HG03135 (cell line): ENCODE measurements around the gene ANO7.
"Not testable (repeated sequence)": the region's sequence is repeated elsewhere in the genome, so short reads cannot be mapped to it uniquely, and the experiment has no call there.

Experiments
- ATAC-seq: cut with Tn5 transposase; IDR thresholded peaks from one replicate; pipeline ENCODE4 v1.9.1; 2021; ENCODE audit warnings: mild to moderate bottlenecking, moderate library complexity; ENCODE audit not compliant: unreplicated experiment

Gene ANO7

DNA sequence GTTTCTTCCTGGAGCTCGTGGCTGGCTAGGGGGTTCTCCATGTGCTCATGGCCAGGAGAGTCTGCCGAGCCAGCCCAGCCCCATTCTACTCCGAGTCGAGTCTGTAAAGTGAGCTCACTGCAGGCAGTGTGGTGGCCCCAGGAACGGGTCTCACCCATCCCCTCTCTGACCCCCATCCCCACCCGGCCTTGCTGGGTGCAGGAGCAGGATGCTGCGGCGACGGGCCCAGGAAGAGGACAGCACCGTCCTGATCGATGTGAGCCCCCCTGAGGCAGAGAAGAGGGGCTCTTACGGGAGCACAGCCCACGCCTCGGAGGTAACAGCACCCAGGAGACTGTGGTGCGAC lies 1.4 kb downstream of the ANO7 start:
- ATAC-seq: no peak

DNA sequence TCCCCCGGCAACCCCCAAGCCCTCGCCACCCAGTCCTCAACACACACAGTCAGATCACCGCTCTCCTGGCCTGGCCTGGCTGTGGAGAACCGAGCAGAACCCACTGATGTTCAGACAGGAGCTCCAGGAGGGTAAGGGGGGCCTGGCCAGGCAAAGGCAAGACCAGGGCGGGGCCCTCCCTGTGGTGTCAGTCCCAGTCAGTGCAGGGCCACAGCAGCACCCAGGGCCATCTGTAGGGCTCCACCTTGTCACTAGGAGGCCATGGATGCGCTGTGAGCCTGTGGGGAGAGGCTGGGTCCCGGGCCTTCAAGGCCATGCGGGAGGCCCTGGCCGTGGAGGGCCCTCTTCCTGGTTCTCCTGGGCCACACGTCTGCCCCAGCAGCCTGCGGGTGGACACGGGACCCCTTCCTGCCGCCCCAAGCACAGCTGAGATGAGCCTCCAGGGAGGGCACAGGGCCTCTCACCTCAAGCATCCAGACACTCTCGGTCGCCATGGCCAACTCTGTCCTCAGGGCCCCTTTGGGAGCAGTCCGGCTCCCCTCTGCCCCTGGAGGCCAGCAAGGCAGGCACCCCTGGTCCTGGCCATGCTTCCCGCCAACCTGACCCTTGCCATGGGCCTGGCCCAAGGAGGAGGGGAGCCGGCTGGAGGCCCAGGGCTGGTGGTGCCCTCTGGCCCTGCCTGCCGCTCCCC lies 2.0 kb downstream of the ANO7 start:
- no peak for ATAC-seq

DNA sequence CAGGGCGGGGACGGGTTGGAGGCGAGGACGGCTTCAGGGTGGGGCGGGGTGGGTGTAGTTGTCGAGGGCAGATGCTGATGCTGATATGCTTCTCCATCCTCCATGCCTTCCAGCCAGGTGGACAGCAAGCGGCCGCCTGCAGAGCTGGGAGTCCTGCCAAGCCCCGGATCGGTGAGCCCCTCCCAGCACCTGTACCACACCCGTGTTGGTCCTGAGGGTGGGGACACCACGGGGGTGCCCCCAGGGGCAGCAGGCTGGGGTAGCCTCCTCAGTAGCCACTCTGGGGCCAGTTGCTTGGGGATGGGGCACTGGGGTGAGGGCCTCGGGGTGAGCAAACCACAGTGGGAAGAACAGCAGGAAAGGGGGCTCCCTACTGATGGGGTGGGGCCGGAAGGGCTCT lies 2.6 kb downstream of the ANO7 start:
- no peak for ATAC-seq

DNA sequence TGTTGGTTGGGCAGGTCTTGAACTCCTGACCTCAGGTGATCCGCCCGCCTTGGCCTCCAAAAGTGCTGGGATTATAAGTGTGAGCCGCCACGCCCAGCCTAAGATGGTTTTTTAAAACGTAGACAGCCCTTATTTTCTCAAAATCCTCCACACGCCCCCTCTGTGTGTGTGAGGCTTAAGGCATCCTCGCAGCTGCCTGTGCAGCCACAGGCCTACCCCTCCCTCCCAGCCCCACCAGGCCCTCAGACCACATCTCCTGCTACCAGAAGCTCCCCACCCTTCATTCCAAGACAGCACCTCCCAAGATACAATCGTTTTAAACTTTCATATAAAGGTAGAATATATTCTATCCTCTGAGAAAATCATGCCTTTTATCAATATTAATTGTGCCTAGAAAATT lies 4.8 kb downstream of the ANO7 start:
- no peak for ATAC-seq

DNA sequence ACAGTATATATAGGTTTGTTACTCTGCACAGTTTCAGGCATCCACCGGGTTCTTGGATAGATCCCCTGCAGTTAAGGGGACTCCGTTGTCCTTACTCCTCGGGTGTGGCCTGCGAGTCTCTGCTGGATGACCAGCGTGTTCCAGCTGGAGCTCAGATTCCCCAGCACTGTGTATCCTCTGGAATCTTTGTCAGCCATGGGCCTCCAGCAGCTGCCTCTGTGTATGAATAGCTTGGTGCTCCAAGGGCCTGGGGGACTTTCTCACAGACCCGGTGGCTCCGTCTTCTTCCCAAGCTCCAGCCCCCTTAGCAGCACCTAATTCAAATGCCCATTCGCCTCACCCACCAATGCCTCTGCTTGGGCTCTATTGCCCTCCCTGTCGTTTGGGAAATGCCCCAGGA lies 6.3 kb downstream of the ANO7 start:
- ATAC-seq: no peak

DNA sequence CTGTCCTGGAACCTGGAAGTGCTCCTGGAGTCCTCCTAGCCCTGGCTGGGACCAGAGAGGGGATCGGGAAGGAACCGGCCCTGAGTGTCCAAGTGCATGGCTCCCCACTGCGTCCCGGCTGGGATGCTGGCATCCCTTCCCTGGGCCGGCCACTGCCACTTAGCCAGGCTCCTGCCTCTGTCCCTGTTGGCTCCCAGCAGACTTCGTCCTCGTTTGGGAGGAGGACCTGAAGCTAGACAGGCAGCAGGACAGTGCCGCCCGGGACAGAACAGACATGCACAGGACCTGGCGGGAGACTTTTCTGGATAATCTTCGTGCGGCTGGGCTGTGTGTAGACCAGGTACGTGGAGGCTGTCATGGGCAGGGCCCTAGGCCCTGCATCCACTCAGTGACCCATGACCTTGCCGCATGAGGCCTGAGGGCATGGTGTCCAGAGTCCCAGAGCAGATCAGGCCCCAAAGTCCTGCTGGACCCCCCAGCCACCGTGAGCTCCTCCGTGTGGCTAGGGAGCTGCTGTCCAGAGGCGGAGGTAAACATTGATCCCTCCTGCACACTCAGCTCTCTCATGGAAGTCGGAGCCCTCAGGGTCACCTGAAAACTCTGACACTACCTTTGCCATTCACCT lies 7.1 kb downstream of the ANO7 start:
- ATAC-seq: no peak

DNA sequence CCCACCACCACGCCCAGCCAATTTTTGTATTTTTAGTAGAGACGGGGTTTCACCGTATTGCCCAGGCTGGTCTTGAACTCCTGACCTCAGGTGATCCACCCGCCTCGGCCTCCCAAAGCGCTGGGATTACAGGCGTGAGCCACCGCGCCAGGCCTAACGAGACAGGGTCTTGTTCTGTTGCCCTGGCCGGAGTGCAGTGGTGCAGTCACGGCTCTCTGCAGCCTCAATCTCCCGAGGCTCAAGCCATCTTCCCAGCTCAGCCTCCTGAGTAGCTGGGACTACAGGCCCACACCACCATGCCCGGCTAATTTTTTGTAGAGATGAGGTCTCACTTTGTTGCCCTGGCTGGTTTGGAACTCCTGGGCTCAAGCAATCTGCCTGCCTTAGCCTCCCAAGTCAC lies 8.8 kb downstream of the ANO7 start:
- ATAC-seq: not testable (repeated sequence)

DNA sequence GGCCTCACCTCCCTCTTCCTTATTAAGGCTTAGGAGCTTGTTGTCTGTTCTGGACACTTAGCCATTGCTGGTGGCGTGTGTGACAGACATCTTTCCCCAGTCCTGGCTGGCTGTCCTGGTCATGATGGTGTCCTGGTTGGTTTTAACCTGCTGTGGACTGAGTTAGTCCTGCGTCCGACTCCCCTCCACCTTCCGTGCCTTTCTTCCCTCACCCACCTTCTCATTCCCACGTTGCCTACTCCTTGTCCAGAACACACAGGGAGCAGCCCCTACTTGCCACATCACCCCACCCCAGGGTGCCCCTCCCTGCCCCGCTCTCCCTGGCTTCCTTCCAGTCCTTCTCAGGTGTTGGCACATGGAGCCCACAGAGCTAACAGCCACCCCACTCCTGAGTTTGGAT lies 9.5 kb downstream of the ANO7 start:
- ATAC-seq: no peak

DNA sequence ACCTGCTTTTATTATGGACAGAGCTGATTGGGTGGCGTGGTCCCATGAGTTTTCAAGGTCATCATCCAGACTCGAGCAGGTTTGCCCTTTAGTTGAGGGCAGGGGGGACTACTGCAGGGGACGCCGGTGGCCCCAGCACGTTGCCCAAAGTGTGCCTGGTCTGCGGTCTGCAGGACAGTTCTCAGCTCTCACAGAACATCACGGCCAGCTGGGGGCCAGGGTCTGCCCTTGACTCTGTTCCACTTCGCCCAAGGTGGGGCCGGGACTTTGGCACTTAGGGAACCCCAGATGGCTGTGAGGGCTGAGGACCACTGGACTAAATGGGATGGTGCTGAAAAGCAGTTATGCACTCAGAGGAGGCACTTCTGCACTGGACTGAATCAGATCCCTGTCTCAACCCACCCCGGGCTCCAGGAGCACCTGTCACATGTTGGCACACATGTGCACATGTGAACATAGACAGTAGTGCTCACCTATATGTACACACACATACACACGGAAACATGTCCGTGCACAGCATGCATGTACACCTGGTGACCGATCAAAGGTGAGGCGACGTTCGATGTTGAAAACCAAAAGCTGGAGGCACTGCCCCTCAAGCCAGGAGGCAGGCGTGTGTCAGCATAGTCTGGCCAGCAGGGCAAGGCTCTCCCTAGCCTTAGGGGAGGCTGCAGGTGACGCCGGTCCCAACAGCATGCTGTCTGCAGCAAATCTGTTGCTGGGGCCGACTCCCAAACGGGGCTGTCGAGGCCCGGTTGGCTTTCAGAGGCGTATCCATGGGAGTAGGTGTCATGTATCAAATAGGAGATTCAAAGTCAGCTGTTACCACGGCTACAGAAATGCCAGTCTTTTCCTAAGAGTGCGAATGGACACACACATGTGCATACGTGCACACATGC lies 10.2 kb downstream of the ANO7 start:
- no peak for ATAC-seq

DNA sequence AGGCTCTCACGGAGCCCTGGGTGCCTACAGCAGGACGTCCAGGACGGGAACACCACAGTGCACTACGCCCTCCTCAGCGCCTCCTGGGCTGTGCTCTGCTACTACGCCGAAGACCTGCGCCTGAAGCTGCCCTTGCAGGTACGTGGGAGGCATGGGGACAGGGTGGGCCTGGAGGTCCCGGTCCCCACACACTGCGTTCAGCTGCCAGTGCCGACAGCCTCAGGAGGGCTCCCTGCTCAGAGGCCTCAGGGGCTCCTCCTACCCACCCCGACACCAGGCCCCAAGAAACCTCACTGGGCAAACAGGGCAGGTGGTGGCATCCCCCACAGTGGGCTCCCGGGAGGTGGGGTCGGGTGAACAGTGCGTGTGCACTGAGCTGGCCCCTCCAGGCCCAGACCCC lies 10.8 kb downstream of the ANO7 start:
- ATAC-seq: no peak

DNA sequence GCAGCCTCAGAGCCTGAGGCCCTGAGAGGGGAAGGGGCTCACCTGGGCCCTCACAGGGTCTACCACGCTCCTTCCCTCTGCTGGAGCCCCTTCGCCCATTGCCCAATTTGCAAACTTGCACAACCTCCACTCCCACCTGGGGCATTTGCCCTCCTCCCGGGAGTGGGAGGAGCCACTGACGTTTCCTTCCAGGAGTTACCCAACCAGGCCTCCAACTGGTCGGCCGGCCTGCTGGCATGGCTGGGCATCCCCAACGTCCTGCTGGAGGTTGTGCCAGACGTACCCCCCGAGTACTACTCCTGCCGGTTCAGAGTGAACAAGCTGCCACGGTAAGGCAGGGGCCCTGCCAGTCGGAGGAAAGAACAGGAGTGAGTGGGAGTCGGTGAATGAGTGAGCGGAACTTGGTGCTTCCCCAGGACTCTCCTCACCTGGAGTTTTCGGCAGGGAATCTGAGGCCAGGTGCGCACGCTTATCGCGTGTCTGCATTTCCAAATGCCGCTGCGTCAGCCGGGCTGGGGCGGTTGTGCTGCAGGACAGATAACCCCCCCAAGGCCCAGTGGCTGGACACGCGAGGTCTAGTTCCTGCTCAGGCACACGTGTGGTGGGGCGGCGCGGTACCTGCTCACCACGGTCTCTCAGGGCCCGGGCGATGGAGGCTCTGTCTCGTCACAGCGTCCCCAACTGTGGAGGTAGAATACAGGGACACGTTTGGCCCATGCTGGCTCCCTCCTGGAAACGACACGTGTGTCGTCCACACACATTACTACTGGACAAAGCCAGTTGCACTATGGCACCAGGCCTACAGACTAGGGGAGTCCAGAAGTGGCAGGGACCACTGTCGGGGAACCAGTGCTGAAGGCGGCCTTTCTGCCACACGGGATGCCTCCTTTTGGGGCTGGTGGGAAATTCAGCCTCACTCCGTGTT lies 11.7 kb downstream of the ANO7 start:
- ATAC-seq: no peak

DNA sequence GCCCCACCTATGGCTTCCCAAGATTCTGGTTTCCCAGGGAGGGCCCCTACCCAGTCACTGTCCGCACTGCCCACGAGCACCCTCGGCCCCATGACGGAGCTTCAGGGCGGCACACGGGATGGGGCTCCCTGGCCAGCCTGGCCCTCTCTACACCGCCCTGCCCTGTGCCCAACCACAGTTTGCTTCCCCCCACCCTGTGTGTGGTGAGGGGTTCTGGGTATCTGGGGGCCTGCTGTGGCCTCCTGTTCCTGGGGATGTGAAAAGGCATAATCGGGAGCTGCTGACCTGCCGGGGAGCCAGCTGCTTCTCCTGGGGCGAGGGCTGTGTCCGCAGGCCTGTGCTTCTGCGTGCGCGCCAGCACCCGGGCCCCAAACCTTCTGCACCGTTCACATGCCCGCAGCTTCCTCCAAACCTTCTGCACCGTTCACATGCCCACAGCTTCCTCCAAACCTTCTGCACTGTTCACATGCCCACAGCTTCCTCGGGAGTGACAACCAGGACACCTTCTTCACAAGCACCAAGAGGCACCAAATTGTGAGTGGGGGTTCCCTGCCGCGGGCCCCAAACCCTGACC lies 12.4 kb downstream of the ANO7 start:
- no peak for ATAC-seq

DNA sequence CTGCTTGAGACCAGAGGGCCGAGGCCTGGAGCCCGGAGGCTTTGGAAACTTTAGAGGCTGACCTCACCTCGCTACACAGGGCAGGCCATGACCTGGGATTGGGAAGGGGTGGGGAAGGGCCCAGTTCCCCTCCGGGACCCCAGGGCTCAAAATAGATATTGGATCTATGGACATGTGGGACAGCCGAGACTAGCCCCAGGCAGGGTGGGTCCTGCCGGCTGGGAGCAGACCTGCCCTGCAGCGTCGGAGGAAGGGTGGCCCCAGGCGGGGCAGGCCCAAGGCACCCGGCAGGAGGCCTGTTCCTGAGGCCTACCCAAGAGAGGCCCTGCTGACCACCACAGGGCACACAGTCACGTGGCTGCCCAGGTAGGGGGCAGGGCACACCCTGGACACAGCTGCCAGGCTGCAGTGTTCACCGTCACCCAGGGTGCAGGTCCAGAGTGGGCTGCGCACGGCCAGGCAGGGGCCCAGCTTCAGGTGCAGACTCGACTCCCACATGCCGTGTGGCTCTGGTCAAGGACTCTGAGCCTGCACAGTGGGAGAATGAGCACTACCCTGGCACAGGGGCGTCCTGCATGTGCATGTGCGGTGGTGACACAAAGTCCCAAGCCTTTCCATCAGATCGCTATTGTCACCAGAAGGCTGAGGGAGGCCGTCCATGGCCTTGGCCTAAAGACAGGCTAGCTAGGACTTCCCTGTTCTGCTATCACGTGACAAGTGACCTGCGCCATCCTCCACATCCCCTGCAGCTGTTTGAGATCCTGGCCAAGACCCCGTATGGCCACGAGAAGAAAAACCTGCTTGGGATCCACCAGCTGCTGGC lies 13.2 kb downstream of the ANO7 start:
- ATAC-seq: no peak

DNA sequence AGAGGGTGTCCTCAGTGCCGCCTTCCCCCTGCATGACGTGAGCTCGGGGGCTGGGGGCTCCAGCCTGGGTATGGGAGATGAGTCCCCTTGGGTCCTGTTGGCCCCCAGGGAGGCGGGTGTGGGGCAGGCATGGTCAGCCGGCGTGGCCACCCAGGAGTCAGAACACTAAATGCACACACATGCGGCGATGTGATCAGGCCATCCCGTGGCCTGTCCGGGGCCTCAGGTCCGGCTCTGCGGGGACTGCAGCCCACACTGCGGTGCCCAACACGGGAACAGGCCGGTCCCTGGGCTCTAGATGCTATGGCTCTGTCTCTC lies 13.8 kb downstream of the ANO7 start:
- ATAC-seq: no peak

DNA sequence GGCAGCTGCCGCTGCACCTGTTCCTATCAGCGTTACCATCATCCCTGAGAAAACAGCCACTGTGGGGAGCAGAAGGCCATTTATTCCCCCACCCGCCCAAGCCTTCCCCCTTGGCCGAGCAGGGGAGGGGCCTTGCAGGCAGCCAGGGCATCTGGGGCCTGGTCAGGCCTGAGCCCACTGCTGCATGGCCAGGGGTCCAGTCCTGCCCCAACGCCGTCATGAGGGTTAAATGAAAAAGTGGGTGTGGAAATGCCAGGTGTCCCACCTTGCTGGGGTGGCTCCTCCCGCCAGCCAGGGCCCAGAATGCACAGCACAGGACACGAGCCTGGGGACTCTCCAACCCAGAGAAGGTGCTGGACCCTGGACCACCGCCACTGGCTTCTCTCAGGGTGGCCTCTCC lies 14.2 kb downstream of the ANO7 start:
- no peak for ATAC-seq

DNA sequence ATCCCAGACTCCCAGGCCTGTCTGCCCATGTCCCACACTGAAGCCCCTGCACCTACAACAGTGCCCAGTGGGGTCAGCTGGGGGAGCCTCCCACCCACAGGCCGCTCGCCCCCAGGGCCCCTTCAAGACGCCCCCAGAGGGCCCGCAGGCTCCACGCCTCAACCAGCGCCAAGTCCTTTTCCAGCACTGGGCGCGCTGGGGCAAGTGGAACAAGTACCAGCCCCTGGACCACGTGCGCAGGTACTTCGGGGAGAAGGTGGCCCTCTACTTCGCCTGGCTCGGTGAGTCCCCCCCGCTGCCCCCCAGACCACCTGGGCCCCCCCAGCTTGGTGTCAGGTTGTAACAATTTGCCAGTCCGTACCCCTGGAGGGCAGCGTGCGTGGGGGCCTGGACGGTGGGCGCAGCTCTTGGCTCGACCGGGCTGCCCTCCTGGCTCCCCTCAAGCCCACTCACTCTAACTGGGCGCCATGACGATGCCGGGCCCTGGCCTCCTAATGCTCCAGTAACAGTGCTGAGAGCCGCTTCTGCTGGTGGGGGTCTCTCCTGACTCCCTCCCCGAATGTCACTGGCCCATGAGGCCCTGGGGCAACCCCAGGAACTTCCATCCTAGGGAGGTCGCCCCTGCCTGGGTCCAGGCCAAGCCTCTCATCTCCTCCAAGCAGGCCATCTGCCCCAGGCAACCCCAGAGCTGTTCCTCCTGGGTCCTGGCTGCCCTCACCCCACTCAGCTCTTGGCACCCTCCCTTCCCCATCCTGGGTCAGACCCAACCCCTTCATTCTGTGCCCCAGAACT lies 14.9 kb downstream of the ANO7 start:
- no peak for ATAC-seq

DNA sequence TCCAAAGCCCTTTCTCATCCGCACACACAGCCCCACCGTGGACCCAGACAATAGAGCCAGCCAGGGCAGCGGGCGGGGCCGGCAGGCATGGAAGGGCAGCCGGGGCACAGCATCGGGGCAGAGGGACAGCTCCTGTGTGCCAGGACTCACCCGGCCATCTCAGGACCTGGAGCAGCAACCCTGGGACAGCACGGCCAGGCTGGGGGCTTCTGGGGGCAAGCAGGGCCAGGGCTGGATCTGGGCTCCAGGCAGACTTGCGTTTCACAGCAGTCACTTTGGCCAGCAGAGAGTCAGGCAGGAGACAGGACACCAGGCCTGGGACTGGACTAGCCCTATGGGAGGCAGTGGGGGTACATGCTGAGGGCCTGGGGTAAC lies 15.5 kb downstream of the ANO7 start:
- ATAC-seq: no peak

DNA sequence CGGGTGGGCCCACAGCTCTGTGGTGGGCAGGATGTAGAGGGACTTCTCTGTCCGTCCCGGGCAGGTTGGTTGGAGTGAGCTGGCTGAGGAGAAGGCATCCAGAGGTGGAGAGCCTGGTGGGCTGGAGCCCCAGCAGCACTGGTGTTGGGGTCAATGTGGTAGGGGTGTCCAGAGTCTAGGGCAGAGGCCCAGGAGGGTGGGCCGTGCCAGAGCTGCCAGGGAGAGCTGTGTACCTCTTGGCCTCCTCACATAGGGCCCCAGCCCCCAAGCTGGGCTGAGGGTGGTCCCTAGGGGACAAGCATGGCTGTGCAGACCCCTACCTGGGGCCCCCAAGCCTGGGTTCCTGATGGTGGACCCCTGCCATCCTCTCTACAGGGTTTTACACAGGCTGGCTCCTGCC lies 16.0 kb downstream of the ANO7 start:
- no peak for ATAC-seq

DNA sequence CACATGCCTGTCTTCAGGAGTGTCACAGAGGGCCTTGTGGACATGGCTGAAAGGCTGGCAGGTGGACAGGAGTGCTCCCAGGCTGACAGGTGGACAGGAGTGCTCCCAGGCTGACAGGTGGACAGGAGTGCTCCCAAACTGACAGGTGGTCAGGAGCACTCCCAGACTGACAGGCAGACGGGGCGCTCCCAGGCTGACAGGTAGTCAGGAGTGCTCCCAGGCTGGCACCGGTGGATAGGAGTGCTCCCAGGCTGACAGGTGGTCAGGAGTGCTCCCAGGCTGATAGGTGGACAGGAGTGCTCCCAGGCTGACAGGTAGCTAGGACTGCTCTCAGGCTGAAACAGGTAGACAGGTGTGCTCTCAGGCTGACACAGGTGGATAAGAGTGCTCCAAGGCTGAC lies 16.6 kb downstream of the ANO7 start:
- no peak for ATAC-seq
